Heart left ventricle (tissue), 16 donors: ENCODE data around the gene ZNF488. TPM values are rescaled to one million over a fixed set of nuclear protein-coding genes. Genes with fewer than 3 reads are reported as not detected.

Experiments used
- ATAC-seq, 4 donors: fragments of 200-7000 bp; cut with Tn5 transposase; one replicate each; pipeline ENCODE4 v1.9.1; 2020 to 2022; ENCODE audit warnings: moderate library complexity in 4 of 4, mild to moderate bottlenecking in 3 of 4, moderate number of reproducible peaks in 1 of 4
- DNase-seq, 5 donors: peaks; one replicate each; pipeline ENCODE4 v3.0.0-alpha.2; 2020
- H3K27ac ChIP-seq, 12 donors: fragments of 200-600 bp; sonication (generic) in 4 of 12; one replicate each; pipeline versions ENCODE4 v1.5.0 to v1.8.0; 2016 to 2022; ENCODE audit warnings: mild to moderate bottlenecking in 2 of 12
- H3K27me3 ChIP-seq, 9 donors: fragments of 200-600 bp; sonication (generic) in 2 of 9; one replicate each; pipeline versions ENCODE4 v1.5.1 to v1.8.0; 2016 to 2022; ENCODE audit warnings: mild to moderate bottlenecking in 3 of 9
- H3K36me3 ChIP-seq, 9 donors: fragments of 200-600 bp; sonication (generic) in 2 of 9; one replicate each; pipeline versions ENCODE4 v1.5.0 to v1.8.0; 2018 to 2022; ENCODE audit warnings: mild to moderate bottlenecking in 2 of 9
- H3K4me1 ChIP-seq, 12 donors: fragments of 200-600 bp; sonication (generic) in 4 of 12; one replicate each; pipeline versions ENCODE4 v1.5.0 to v1.8.0; 2016 to 2022; ENCODE audit warnings: mild to moderate bottlenecking in 3 of 12
- H3K4me3 ChIP-seq, 12 donors: fragments of 200-600 bp; sonication (generic) in 4 of 12; one replicate each; pipeline versions ENCODE4 v1.5.0 to v1.8.0; 2017 to 2022; ENCODE audit warnings: mild to moderate bottlenecking in 9 of 12, moderate library complexity in 4 of 12
- H3K9me3 ChIP-seq, 12 donors: fragments of 200-600 bp; sonication (generic) in 4 of 12; one replicate each; pipeline versions ENCODE4 v1.5.0 to v1.8.0; 2016 to 2022; ENCODE audit warnings: mild to moderate bottlenecking in 1 of 12
- POLR2A ChIP-seq, 2 donors: fragments of 450-650 bp; IDR thresholded peaks; one replicate each; pipeline ENCODE4 v1.6.1; 2017; ENCODE audit warnings: antibody characterized with exemption in 2 of 2, mild to moderate bottlenecking in 2 of 2, moderate library complexity in 2 of 2
- WGBS, 4 donors: extraction: QIAGEN DNeasy Blood & Tissue Kit in 2 of 4; methylation state at CpG; one replicate each; pipeline versions ENCODE4 v1.1.5 to v1.1.7; 2013 to 2018; 5-methylcytosine and 5-hydroxymethylcytosine counted together
- intact Hi-C, 10 donors: fragments of 100-400 bp; cut with DNase I; formaldehyde crosslinking; loops; one replicate each; pipeline versions ENCODE4 v1.11.1 to v1.14.2; 2022
- polyA plus RNA-seq, 2 donors: library from polyadenylated mRNA; stranded (reverse); fragments of 200-250 nt; gene quantifications; one replicate each; pipeline ENCODE4 v1.2.3, GENCODE V29; 2013
- total RNA-seq, 9 donors: library from RNA; depleted of rRNA in 2 of 9; stranded (reverse); fragments of >200 nt in 2 of 9; fragmentation: NEBNext Ultra II Directional in 3 of 9; extraction: Animal tissue kit (Norgen Biotek cat#: 25700) in 3 of 9; gene quantifications; one replicate each; pipeline versions ENCODE4 v1.1.0 to v1.2.4, GENCODE V29; 2016 to 2023
- TF ChIP-seq, protein P1 (sequence below), 12 donors: fragments of 200-600 bp; sonication (generic) in 4 of 12; IDR thresholded peaks; one replicate each; pipeline versions ENCODE4 v1.5.0 to v1.8.0; 2018 to 2022; ENCODE audit warnings: antibody characterized with exemption in 12 of 12, mild to moderate bottlenecking in 5 of 12
- donor health status: ischemic (EF 13 %, LVEDD 7.1; RV severe dilation, severe dysfunction).
- donor health status: healthy with polysubstance abuse.
- donor health status: DM: no; HTN: yes; CAD: no.
- donor health status: DM: no; HTN: no; CAD: no.
- donor health status: ischemic (EF 25% LVEDD 6.9; RV normal size, moderate dysfunction).
- donor health status: ischemic (EF 25% LVEDD 5.7; RV mildly dilated, moderate dysfunction).
- donor health status: healthy.
- donor health status: DM: yes; HTN: yes; CAD: no.
- donor health status: ischemic (EF 35%, LVEDD 5.7; RV mildly dilated, moderate dysfunction).
- donor health status: nonischemic (EF 11% LVEDD 7.7; RV severe dilation, severe dysfunction).
- donor health status: DM: yes; HTN: yes; CAD: no.
- donor health status: PGD.
- donor health status: ischemic (EF 29% LVEDD 5.4; RV normal size, mild dysfunction).
- donor health status: nonischemic (EF 23%, LVEDD 6.1; RV moderate dilation, normal function).

ZNF488 gene
- total and polyA plus RNA-seq, 11 donors, result 0.06 to 0.25 (median 0.08) TPM; not detected in 6

DNA sequence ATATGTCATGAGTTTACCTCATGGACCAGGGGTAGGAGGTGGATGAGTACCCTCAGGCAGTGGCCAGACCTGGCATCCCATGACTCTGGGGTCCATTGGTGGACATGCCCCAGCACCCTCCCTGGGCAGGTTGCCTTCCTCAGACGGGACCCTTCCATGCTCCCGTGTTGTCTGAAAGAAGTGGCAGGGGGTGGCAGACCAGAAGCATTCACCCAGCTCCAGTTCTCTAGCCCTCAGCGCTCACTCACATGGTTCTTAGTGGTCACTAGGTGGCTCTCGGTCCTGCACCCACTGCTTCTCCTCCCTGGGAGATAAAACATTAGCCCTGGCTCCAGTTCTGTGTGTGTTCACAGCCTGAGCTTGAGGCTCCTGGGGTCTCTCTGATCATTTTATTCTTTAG, 29.9 kb downstream of the ZNF488 start:
- Histone ChIP-seq H3K27me3 (peaks cover 0 to 5% (median 0%) of the 10 kb centered on the region in 9 donors), H3K4me3 (no peak overlapping the region), H3K27ac (no peak overlapping the region), H3K4me1 (no peaks in the 10 kb centered on the region), H3K36me3 (no peaks in the 10 kb centered on the region), H3K9me3 (no peaks in the 10 kb centered on the region)
- no peak for ATAC-seq
- TF ChIP-seq, protein P1, sequence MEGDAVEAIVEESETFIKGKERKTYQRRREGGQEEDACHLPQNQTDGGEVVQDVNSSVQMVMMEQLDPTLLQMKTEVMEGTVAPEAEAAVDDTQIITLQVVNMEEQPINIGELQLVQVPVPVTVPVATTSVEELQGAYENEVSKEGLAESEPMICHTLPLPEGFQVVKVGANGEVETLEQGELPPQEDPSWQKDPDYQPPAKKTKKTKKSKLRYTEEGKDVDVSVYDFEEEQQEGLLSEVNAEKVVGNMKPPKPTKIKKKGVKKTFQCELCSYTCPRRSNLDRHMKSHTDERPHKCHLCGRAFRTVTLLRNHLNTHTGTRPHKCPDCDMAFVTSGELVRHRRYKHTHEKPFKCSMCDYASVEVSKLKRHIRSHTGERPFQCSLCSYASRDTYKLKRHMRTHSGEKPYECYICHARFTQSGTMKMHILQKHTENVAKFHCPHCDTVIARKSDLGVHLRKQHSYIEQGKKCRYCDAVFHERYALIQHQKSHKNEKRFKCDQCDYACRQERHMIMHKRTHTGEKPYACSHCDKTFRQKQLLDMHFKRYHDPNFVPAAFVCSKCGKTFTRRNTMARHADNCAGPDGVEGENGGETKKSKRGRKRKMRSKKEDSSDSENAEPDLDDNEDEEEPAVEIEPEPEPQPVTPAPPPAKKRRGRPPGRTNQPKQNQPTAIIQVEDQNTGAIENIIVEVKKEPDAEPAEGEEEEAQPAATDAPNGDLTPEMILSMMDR (IDR thresholded peaks at IDR 0.05), result peak in 2 of 12 donors; percentile 12 to 22
- TF ChIP-seq POLR2A (IDR thresholded peaks at IDR 0.05), result no peak
- intact Hi-C loops, result no loop called here
- WGBS, 4 donors, result 60 to 75% (median 65%) methylated on average over 4 of the region's 4 CpGs
- no peak for DNase-seq

DNA sequence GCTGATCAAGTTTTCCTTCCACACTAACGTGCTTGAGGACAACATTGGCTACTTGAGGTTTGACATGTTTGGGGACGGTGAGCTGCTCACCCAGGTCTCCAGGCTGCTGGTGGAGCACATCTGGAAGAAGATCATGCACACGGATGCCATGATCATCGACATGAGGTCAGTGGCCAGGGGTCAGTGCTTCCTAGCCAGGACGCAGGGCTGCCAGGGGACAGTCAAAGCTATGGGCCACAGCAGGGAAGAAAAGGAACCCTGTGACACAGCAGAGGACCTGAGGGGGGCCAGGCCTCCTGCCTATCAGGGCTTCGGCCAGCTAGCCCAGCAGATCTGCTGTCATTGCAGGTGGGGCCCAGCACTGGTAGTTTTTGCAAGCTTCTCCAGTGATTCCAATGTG, 30.7 kb downstream of the ZNF488 start:
- Histone ChIP-seq H3K4me3 (no peak overlapping the region), H3K36me3 (no peaks in the 10 kb centered on the region), H3K27ac (no peak overlapping the region), H3K27me3 (peaks cover 0 to 5% (median 0%) of the 10 kb centered on the region in 9 donors), H3K4me1 (no peaks in the 10 kb centered on the region), H3K9me3 (no peaks in the 10 kb centered on the region)
- ATAC-seq (no peak), DNase-seq (no peak)
- WGBS, 4 donors, result 85 to 93% (median 92%) methylated on average over 4 to 6 of the region's 6 CpGs
- no peak for TF ChIP-seq POLR2A (IDR thresholded peaks at IDR 0.05)
- TF ChIP-seq, protein P1 (IDR thresholded peaks at IDR 0.05), result no peak
- intact Hi-C loops, result no loop called here

DNA sequence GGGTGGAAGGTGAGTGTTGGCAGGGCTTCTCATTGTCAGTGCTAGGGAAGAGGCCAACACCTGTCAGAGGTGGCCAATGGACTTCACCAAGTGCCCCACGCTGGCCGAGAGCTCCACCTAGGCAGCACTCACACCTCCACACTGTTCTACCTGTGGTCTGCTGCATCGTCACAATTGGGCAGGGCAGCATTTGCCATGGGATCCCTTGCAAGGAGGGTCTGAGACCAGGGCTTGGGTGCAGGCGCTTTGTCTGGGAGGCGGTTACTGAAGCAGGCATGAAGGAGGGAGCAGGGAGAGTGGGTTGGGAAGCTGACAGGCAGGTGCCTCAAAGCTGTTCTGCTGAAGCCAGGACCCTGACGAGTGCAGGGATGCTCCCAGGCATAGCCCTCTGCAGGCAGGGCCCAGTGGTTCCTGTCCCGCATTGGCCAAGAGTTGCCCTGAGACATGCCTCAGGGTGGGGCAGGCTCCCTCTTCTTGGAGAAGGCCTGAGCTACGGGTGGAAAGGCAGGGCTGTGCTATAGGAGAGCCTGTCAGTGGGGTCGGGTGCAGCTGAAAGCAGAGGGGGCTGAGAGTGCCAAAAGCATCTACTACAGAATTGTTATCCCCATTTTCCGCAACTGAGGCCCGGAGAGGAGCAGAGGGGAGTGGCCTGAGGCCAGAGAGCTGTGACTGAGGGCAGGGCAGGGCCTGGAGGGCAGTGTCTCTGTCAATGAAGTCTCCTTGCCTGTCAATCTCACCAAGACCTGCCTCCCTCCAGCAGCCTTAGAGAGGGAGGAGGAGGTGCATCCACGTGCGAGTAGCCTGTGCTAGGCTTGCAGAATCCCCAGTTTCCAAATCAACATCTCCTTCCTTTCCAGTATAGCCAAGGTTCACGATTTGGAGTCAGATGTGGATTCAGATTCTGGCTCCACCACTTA, 31.9 kb downstream of the ZNF488 start:
- intact Hi-C loops, result no loop called here
- 75 to 83% (median 80%) methylated on average over 11 to 14 of the region's 14 CpGs for WGBS, 4 donors
- Histone ChIP-seq H3K4me3 (no peak overlapping the region), H3K36me3 (no peaks in the 10 kb centered on the region), H3K4me1 (no peaks in the 10 kb centered on the region), H3K9me3 (no peaks in the 10 kb centered on the region), H3K27me3 (peaks cover 0 to 5% (median 0%) of the 10 kb centered on the region in 9 donors), H3K27ac (no peak overlapping the region)
- DNase-seq (no peak), ATAC-seq (no peak)
- no peak for TF ChIP-seq POLR2A (IDR thresholded peaks at IDR 0.05)
- TF ChIP-seq, protein P1 (IDR thresholded peaks at IDR 0.05), result no peak
